ENCODE data around the gene TAGLN3. TPM values are rescaled to one million over a fixed set of nuclear protein-coding genes. Genes with fewer than 3 reads are reported as not detected.

Gene TAGLN3
- total RNA-seq, 3 donors from 2014 or later: not detected

- DNase-seq (ENCODE audit: low spot score in 2 of 2): no peak
- Histone ChIP-seq H3K4me1 (peaks cover 0 to 6% of the 10 kb centered on the region in 2 donors), H3K36me3 (no peaks in the 10 kb centered on the region), H3K4me3 (no peak overlapping the region), H3K9me3 (no peaks in the 10 kb centered on the region), H3K27ac (no peak overlapping the region), H3K27me3 (no peaks in the 10 kb centered on the region)
- TF ChIP-seq CTCF (IDR thresholded peaks at IDR 0.05) (no peak), POLR2A (IDR thresholded peaks at IDR 0.05) (no peak), POLR2AphosphoS5 (IDR thresholded peaks at IDR 0.05) (no peak)
- intact Hi-C loops (cut with DNase I; ENCODE audit: low total_unique reads): no loop called here
These were observed 37.1 kb upstream of the TAGLN3 start for GRCh38 chr3:111961461-111962164.

- intact Hi-C loops (cut with DNase I; ENCODE audit: low total_unique reads): no loop called here
- no peak for DNase-seq (ENCODE audit: low spot score in 2 of 2)
- Histone ChIP-seq H3K4me1 (no peaks in the 10 kb centered on the region), H3K27me3 (no peaks in the 10 kb centered on the region), H3K4me3 (no peak overlapping the region), H3K27ac (no peak overlapping the region), H3K36me3 (no peaks in the 10 kb centered on the region), H3K9me3 (no peaks in the 10 kb centered on the region)
- TF ChIP-seq POLR2AphosphoS5 (IDR thresholded peaks at IDR 0.05) (no peak), POLR2A (IDR thresholded peaks at IDR 0.05) (no peak), CTCF (IDR thresholded peaks at IDR 0.05) (no peak)
These were observed 35.3 kb upstream of the TAGLN3 start for GRCh38 chr3:111963424-111963823.

GRCh38 chr3:111965484-111965883 lies 33.2 kb upstream of the TAGLN3 start:
- H3K27ac ChIP-seq: no peak overlapping the region
- intact Hi-C loops (cut with DNase I; ENCODE audit: low total_unique reads): no loop called here

GRCh38 chr3:111967068-111967467 lies 31.7 kb upstream of the TAGLN3 start:
- H3K27me3 ChIP-seq: no peaks in the 10 kb centered on the region
- H3K27ac ChIP-seq: no peak overlapping the region
- no peak overlapping the region for H3K4me3 ChIP-seq
- H3K36me3 ChIP-seq: no peaks in the 10 kb centered on the region
- no peak for DNase-seq (ENCODE audit: low spot score in 2 of 2)
- no peak for TF ChIP-seq POLR2A (IDR thresholded peaks at IDR 0.05)
- no peak for TF ChIP-seq CTCF (IDR thresholded peaks at IDR 0.05)
- H3K9me3 ChIP-seq: no peaks in the 10 kb centered on the region
- intact Hi-C loops (cut with DNase I; ENCODE audit: low total_unique reads): no loop called here
- no peaks in the 10 kb centered on the region for H3K4me1 ChIP-seq

More at GRCh38 chr3:111965484-111965883, 33.2 kb upstream of the TAGLN3 start:
- no peak for DNase-seq (ENCODE audit: low spot score in 2 of 2)
- no peaks in the 10 kb centered on the region for H3K9me3 ChIP-seq
- no peaks in the 10 kb centered on the region for H3K4me1 ChIP-seq
- H3K4me3 ChIP-seq: no peak overlapping the region
- no peaks in the 10 kb centered on the region for H3K36me3 ChIP-seq
- no peak for TF ChIP-seq POLR2A (IDR thresholded peaks at IDR 0.05)
- no peak for TF ChIP-seq POLR2AphosphoS5 (IDR thresholded peaks at IDR 0.05)
- TF ChIP-seq CTCF (IDR thresholded peaks at IDR 0.05): no peak
- no peaks in the 10 kb centered on the region for H3K27me3 ChIP-seq

GRCh38 chr3:111967651-111968274 lies 31.0 kb upstream of the TAGLN3 start:
- no peak for TF ChIP-seq POLR2A (IDR thresholded peaks at IDR 0.05)
- peak in 2 of 3 donors; percentile 46 to 53 for TF ChIP-seq POLR2AphosphoS5 (IDR thresholded peaks at IDR 0.05)
- TF ChIP-seq CTCF (IDR thresholded peaks at IDR 0.05): peak; percentile 83 to 91 (median 89)
- Histone ChIP-seq H3K4me3 (no peak overlapping the region), H3K27ac (no peak overlapping the region), H3K27me3 (no peaks in the 10 kb centered on the region), H3K4me1 (no peaks in the 10 kb centered on the region), H3K9me3 (no peaks in the 10 kb centered on the region), H3K36me3 (no peaks in the 10 kb centered on the region)
- peak; percentile 84 to 86 for DNase-seq (ENCODE audit: low spot score in 2 of 2)
- intact Hi-C loops (cut with DNase I; ENCODE audit: low total_unique reads): no loop called here
